Panc1 (cell line): ENCODE measurements around the gene TIMM50. TPM values are rescaled to one million over a fixed set of nuclear protein-coding genes. Genes with fewer than 3 reads are reported as not detected.

Source experiments
- ATAC-seq: fragments of 200-7000 bp; cut with Tn5 transposase; 2 replicates; pipeline ENCODE4 v1.9.1; 2020; ENCODE audit warnings: mild to moderate bottlenecking, moderate library complexity
- BruUV-seq: library from RNA; stranded (reverse); fragments of 400-500 nt; replicated peaks from 2 replicates; lab custom pipeline; 2021; lab: Mats Ljungman, UMichigan
- CTCF ChIA-PET: fragments of 300-600 bp; sonication (Branson Sonifier 250); formaldehyde crosslinking; loops from one replicate; lab custom pipeline; 2022; ENCODE audit warnings: antibody characterized with exemption; lab: Charles Lee
- POLR2A ChIA-PET: fragments of 300-600 bp; sonication (Branson Sonifier 250); formaldehyde crosslinking; loops from one replicate; lab custom pipeline; 2022; ENCODE audit warnings: antibody characterized with exemption; lab: Charles Lee
- DNase-seq: peaks from one replicate; pipeline ENCODE4 v3.0.0-alpha.2; 2010; ENCODE audit warnings: low read depth, low spot score
- H3K27ac ChIP-seq: 2 replicates; pipeline ENCODE4 v1.5.1; 2011; ENCODE audit warnings: mild to moderate bottlenecking, low read length, inconsistent platforms
- H3K27me3 ChIP-seq: fragments of 200-500 bp; sonication (Bioruptor generic); 2 replicates; pipeline ENCODE4 v1.6.0; 2014; ENCODE audit warnings: low read length, inconsistent platforms; ENCODE audit not compliant: control insufficient read depth, insufficient read depth
- H3K36me3 ChIP-seq: fragments of 200-500 bp; sonication (Bioruptor generic); 2 replicates; pipeline ENCODE4 v1.5.1; 2014; ENCODE audit warnings: inconsistent platforms, mild to moderate bottlenecking, low read length, moderate library complexity; ENCODE audit not compliant: control insufficient read depth, insufficient read depth
- H3K4me1 ChIP-seq: 2 replicates; pipeline ENCODE4 v1.5.1; 2011; ENCODE audit warnings: inconsistent platforms, mild to moderate bottlenecking, low read length, moderate library complexity; ENCODE audit not compliant: control insufficient read depth, insufficient read depth
- H3K4me3 ChIP-seq, 2 experiments: 2 replicates each; pipeline ENCODE4 v1.5.1; 2011 to 2012; ENCODE audit warnings: low read depth in 2 of 2, low read length in 2 of 2, mild to moderate bottlenecking in 2 of 2, inconsistent platforms in 1 of 2, moderate library complexity in 1 of 2
- H3K9me3 ChIP-seq: fragments of 200-500 bp; sonication (Bioruptor generic); 2 replicates; pipeline ENCODE4 v1.5.1; 2014; ENCODE audit warnings: low read depth, mild to moderate bottlenecking, inconsistent platforms, low read length, moderate library complexity; ENCODE audit not compliant: control insufficient read depth, insufficient read depth
- POLR2AphosphoS5 ChIP-seq: IDR thresholded peaks from 2 replicates; pipeline ENCODE4 v1.6.1; 2012; ENCODE audit warnings: mild to moderate bottlenecking, low read depth, low read length, moderate library complexity
- SIN3A ChIP-seq: IDR thresholded peaks from 2 replicates; pipeline ENCODE4 v1.6.1; 2012; ENCODE audit warnings: low read depth, mild to moderate bottlenecking, low read length, moderate library complexity, borderline replicate concordance; ENCODE audit not compliant: insufficient read depth
- TCF7L2 ChIP-seq: IDR thresholded peaks from 2 replicates; pipeline ENCODE4 v1.6.1; 2011; ENCODE audit warnings: mild to moderate bottlenecking, low read depth, low read length, inconsistent platforms
- in situ Hi-C: cut with HindIII; loops from 2 replicates; pipeline ENCODE4 v1.10.0; 2016; ENCODE audit warnings: low sequenced_read_pairs, low pct_unique_long_range_greater_than_20kb
- intact Hi-C: fragments of 100-400 bp; cut with micrococcal nuclease; formaldehyde crosslinking; loops from one replicate; pipeline ENCODE4 v1.10.0; 2022; ENCODE audit not compliant: unreplicated experiment
- total RNA-seq: library from RNA; stranded (reverse); gene quantifications from one replicate; pipeline ENCODE4 v1.2.1, GENCODE V29; 2021; ENCODE audit not compliant: unreplicated experiment
- TF ChIP-seq, protein P1 (sequence below): fragments of 450-650 bp; IDR thresholded peaks from 2 replicates; pipeline ENCODE4 v1.5.1; 2017; ENCODE audit warnings: mild to moderate bottlenecking
- TF ChIP-seq, protein P2 (sequence below), 2 experiments: IDR thresholded peaks; 2 replicates each; pipeline ENCODE4 v1.6.1; 2011 to 2012; ENCODE audit warnings: low read depth in 2 of 2, control low read depth in 1 of 2, low read length in 1 of 2, mild to moderate bottlenecking in 1 of 2, moderate library complexity in 1 of 2; ENCODE audit not compliant: insufficient read depth in 1 of 2

TIMM50 gene
- total RNA-seq, 1 experiment from 2014 or later: 1,837 TPM

GRCh38 chr19:39481229-39481545 is 549 bp downstream of the TIMM50 start:
- ATAC-seq: peak; percentile 8
- intact Hi-C loops (loop anchor here (2.0 kb wide), 1 partner anchor 26 kb away; no protein-coding TSS in a partner anchor), in situ Hi-C loops (no loop called here)
- no peak for DNase-seq
- peak overlapping the region; percentile 39 to 55 for H3K4me3 ChIP-seq
- peaks cover 40% of the 10 kb centered on the region for H3K36me3 ChIP-seq
- H3K4me1 ChIP-seq: peaks cover 23% of the 10 kb centered on the region
- H3K27ac ChIP-seq: peak overlapping the region; percentile 86
- no TSS peak for BruUV-seq
- POLR2A ChIA-PET: interaction anchor here (0.5 to 2.3 kb wide), 27 partner anchors 10 to 817 kb away, joined by 3 to 46 read pairs (median 7); partner anchors contain the start of genes DLL3, RPS16, SAMD4B and SUPT5H
- CTCF ChIA-PET: interaction anchor here (0.6 to 2.1 kb wide), 23 partner anchors 11 to 739 kb away, joined by 3 to 24 read pairs (median 6); partner anchors contain the start of genes DLL3, EID2B and SAMD4B
- no peaks in the 10 kb centered on the region for H3K27me3 ChIP-seq
- TF ChIP-seq POLR2AphosphoS5 (no peak), SIN3A (no peak), TCF7L2 (no peak)
- TF ChIP-seq, protein P1, sequence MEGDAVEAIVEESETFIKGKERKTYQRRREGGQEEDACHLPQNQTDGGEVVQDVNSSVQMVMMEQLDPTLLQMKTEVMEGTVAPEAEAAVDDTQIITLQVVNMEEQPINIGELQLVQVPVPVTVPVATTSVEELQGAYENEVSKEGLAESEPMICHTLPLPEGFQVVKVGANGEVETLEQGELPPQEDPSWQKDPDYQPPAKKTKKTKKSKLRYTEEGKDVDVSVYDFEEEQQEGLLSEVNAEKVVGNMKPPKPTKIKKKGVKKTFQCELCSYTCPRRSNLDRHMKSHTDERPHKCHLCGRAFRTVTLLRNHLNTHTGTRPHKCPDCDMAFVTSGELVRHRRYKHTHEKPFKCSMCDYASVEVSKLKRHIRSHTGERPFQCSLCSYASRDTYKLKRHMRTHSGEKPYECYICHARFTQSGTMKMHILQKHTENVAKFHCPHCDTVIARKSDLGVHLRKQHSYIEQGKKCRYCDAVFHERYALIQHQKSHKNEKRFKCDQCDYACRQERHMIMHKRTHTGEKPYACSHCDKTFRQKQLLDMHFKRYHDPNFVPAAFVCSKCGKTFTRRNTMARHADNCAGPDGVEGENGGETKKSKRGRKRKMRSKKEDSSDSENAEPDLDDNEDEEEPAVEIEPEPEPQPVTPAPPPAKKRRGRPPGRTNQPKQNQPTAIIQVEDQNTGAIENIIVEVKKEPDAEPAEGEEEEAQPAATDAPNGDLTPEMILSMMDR: no peak
- TF ChIP-seq, protein P2, sequence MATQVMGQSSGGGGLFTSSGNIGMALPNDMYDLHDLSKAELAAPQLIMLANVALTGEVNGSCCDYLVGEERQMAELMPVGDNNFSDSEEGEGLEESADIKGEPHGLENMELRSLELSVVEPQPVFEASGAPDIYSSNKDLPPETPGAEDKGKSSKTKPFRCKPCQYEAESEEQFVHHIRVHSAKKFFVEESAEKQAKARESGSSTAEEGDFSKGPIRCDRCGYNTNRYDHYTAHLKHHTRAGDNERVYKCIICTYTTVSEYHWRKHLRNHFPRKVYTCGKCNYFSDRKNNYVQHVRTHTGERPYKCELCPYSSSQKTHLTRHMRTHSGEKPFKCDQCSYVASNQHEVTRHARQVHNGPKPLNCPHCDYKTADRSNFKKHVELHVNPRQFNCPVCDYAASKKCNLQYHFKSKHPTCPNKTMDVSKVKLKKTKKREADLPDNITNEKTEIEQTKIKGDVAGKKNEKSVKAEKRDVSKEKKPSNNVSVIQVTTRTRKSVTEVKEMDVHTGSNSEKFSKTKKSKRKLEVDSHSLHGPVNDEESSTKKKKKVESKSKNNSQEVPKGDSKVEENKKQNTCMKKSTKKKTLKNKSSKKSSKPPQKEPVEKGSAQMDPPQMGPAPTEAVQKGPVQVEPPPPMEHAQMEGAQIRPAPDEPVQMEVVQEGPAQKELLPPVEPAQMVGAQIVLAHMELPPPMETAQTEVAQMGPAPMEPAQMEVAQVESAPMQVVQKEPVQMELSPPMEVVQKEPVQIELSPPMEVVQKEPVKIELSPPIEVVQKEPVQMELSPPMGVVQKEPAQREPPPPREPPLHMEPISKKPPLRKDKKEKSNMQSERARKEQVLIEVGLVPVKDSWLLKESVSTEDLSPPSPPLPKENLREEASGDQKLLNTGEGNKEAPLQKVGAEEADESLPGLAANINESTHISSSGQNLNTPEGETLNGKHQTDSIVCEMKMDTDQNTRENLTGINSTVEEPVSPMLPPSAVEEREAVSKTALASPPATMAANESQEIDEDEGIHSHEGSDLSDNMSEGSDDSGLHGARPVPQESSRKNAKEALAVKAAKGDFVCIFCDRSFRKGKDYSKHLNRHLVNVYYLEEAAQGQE (IDR thresholded peaks at IDR 0.05; ENCODE audit: insufficient read depth in 1 of 2, low read depth in 2 of 2, low read length in 1 of 2): no peak
- no peaks in the 10 kb centered on the region for H3K9me3 ChIP-seq

- TF ChIP-seq SIN3A: no peak
- TF ChIP-seq TCF7L2: no peak
- TF ChIP-seq POLR2AphosphoS5: no peak
- TF ChIP-seq, protein P1: no peak
- TF ChIP-seq, protein P2 (IDR thresholded peaks at IDR 0.05; ENCODE audit: insufficient read depth in 1 of 2, low read depth in 2 of 2, low read length in 1 of 2): no peak
- Histone ChIP-seq H3K4me1 (peaks cover 23% of the 10 kb centered on the region), H3K36me3 (peaks cover 40% of the 10 kb centered on the region), H3K4me3 (peak overlapping the region; percentile 39 to 55), H3K27me3 (no peaks in the 10 kb centered on the region), H3K9me3 (no peaks in the 10 kb centered on the region), H3K27ac (peak overlapping the region; percentile 86)
- DNase-seq (no peak), ATAC-seq (no peak)
- in situ Hi-C loops: no loop called here
- intact Hi-C loops: loop anchor here (2.0 kb wide), 1 partner anchor 25 kb away; no protein-coding TSS in a partner anchor
- ChIA-PET POLR2A (interaction anchor here (0.5 to 2.3 kb wide), 13 partner anchors 10 to 772 kb away, joined by 3 to 20 read pairs (median 4); partner anchors contain the start of genes DLL3 and RPS16), CTCF (interaction anchor here (0.6 to 2.1 kb wide), 10 partner anchors 10 to 739 kb away, joined by 3 to 20 read pairs (median 6); partner anchors contain the start of genes DLL3 and EID2)
- BruUV-seq: no TSS peak
These were observed 1.0 kb downstream of the TIMM50 start for GRCh38 chr19:39481676-39482075.
